ENCODE data around the gene ITGB4.
"Not testable (repeated sequence)": the region's sequence is repeated elsewhere in the genome, so short reads cannot be mapped to it uniquely, and the experiment has no call there.

ITGB4 gene

GRCh38 chr17:75759457-75759856 lies 38.2 kb downstream of the ITGB4 start:
- no peak for DNase-seq (ENCODE audit: low read depth, low spot score)
- H3K4me3 ChIP-seq (ENCODE audit: low read depth, low read length) = no peak overlapping the region
- no peak for TF ChIP-seq CTCF (IDR thresholded peaks at IDR 0.05; ENCODE audit: low read depth, low read length)
- in situ Hi-C loops (cut with HindIII; ENCODE audit: low sequenced_read_pairs) = no loop called here

DNA sequence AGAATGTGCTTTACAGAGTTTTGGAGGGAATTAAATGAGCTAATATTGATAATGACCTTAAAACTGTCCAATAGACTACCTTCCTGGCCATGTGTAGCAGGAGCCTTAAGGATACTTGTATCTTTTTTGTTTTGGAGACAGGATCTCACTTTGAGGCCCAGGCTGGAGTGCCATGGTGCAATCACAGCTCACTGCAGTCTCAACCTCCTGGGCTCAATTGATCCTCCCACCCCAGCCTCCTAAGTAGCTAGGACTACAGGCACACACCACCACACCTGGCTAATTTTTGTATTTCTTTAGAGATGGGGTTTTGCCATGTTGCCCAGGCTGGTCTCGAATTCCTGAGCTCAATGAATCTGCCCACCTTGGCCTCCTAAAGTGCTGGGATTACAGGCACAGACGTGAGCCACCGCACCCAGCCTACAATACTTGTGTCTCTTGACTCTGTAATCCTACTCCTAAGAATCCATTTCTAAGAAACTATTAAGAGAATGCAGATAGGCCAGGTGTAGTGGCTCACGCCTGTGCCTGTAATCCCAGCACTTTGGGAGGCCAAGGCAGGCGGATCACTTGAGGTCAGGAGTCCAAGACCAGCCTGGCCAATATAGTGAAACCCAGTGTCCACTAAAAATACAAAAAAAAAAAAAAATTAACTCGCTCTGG lies 38.9 kb downstream of the ITGB4 start:
- in situ Hi-C loops (cut with HindIII; ENCODE audit: low sequenced_read_pairs); DNase-seq (ENCODE audit: low read depth, low spot score); H3K4me3 ChIP-seq (ENCODE audit: low read depth, low read length): not testable (repeated sequence)

GRCh38 chr17:75762513-75763268 lies 41.4 kb downstream of the ITGB4 start:
- DNase-seq (ENCODE audit: low read depth, low spot score) = no peak
- H3K4me3 ChIP-seq (ENCODE audit: low read depth, low read length) = no peak overlapping the region
- in situ Hi-C loops (cut with HindIII; ENCODE audit: low sequenced_read_pairs) = no loop called here
- no peak for TF ChIP-seq CTCF (IDR thresholded peaks at IDR 0.05; ENCODE audit: low read depth, low read length)

DNA sequence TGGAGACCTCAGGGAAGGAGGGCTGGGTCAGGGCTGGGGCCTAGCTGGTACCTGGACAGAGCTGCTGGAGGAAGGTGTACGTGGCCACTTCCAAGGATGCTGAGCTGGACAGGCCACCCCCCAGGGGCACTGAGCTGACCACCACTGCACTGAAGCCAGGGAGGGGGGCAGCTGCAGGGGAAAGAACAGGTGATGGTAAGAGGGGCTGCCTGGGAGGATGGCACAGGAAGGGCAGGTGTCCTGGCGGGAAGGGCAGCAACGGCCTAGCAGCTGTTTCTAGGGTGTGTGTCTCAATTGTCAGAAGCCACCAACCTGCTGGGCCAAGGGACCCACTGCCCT lies 42.0 kb downstream of the ITGB4 start:
- DNase-seq (ENCODE audit: low read depth, low spot score) = no peak
- no peak overlapping the region for H3K4me3 ChIP-seq (ENCODE audit: low read depth, low read length)
- in situ Hi-C loops (cut with HindIII; ENCODE audit: low sequenced_read_pairs) = no loop called here
- TF ChIP-seq CTCF (IDR thresholded peaks at IDR 0.05; ENCODE audit: low read depth, low read length) = no peak

DNA sequence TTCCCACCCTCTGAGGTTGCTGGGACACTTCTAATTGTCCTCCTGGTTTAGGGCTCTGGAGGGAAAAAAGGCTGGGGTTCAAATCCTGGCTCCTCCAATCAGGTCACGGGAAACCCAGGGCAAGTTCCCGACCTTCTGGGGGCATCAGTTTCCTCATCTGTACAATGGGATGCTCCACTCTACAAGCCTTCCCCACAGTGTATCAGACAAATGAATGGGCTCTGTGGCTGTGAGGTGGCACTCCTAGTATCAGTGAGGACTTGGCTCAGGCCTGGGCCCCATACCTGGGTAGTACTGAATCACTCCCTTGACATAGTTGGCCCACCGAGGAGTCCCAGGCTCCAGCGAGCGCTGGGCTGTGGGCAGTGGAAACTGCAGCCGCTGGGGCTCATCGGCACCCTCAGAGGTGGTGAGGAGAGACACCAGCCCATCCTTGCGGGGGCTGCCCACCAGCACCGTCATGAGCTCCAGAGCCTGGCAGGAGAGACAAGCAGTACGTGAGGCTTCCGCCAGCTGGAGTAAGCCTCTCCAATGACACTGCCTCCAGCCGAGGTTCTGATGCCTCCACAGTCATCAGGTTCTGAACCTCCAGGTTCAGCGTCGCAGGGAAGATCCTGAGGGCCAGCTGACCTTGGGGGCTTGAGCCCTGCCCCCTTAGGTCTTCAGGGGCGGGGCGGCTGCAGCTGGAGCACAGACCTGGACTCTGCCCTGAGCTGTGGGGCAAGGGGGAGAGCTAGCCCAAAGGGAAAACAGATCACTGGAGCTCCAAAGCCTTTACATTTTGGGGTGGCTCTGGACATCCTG lies 42.6 kb downstream of the ITGB4 start:
- no peak for DNase-seq (ENCODE audit: low read depth, low spot score)
- no peak for TF ChIP-seq CTCF (IDR thresholded peaks at IDR 0.05; ENCODE audit: low read depth, low read length)
- in situ Hi-C loops (cut with HindIII; ENCODE audit: low sequenced_read_pairs) = no loop called here
- peak overlapping the region; percentile 53 for H3K4me3 ChIP-seq (ENCODE audit: low read depth, low read length)

GRCh38 chr17:75764417-75764710 lies 43.1 kb downstream of the ITGB4 start:
- no peak for DNase-seq (ENCODE audit: low read depth, low spot score)
- TF ChIP-seq CTCF (IDR thresholded peaks at IDR 0.05; ENCODE audit: low read depth, low read length) = no peak
- peak overlapping the region; percentile 53 for H3K4me3 ChIP-seq (ENCODE audit: low read depth, low read length)
- in situ Hi-C loops (cut with HindIII; ENCODE audit: low sequenced_read_pairs) = no loop called here
